GM18951 (cell line): ENCODE results near the gene GPC6.

Experiments
- POLR2A ChIP-seq: IDR thresholded peaks from 4 replicates; pipeline ENCODE4 v1.6.1; 2011; ENCODE audit warnings: mild to moderate bottlenecking; ENCODE audit not compliant: insufficient read length, insufficient read depth; ENCODE audit errors: extremely low read depth
- in situ Hi-C: fragments of 300-500 bp; cut with MboI; formaldehyde crosslinking; loops from one replicate; pipeline ENCODE4 v1.12.0; 2022; ENCODE audit warnings: low sequenced_read_pairs, mixed read lengths, inconsistent platforms; ENCODE audit not compliant: unreplicated experiment

GPC6 gene

DNA sequence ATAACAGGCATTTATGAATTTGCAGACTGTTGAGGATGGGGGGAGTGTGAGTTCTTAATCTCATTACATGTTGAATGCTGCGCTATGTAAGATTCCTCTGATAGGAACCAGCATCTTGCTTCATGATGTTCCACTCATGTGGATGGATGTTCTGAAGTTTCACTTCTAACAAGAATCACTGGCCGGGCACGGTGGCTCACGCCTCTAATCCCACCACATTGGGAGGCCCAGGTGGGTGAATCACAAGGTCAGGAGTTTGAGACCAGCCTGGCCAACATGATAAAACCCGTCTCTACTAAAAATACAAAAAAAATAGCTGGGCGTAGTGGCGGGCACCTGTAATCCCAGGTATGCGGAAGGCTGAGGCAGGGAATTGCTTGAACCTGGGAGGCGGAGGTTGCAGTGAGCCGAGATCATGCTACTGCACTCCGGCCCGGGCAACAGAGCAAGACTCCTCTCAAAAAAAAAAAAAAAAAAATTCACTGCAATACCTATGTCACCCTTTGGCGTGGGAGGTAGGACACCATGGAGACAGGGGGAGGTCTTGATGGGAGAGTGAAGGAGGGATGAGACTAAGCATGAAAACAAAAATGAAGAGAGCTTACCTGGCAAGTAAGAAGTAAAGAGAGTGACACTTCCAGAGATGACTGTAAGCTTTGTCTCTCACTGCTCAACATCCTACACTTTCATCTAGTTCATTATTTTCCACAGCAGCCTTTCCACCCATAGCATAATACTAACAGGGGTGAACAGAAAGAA lies 1119.8 kb downstream of the GPC6 start:
- no peak for TF ChIP-seq POLR2A
- in situ Hi-C loops = no loop called here

DNA sequence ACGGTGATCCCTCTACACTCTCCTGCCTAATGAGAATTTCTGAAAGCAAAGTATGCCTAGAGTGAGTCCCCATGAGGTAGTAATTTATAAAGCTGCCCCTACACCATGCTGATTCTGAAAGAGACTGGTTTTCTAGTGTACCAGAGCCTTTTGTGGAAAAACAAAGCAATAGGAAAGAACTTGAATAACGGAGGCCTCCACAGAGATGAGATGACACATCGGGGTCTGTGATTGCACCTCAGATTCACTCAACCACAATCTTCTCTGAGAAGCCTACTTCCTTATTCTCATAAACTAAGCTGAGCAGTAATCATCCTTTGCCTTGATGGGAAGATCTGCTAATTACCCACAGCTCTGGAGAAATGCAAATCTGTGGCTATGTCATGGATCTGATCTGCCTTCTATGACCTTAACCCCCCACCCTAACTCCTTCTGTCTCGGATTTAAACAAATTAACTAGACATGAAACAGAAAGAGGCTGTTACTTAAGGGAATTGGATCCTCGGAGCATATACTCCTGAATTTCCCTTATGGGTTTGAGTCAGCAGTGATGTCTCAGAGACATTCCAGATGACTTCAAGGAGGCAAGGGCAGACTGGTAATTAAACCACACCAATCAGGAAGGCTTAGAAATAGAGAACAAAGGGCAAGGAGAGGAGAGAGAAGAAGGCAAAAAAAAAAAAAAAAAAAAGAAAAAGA lies 1124.8 kb downstream of the GPC6 start:
- TF ChIP-seq POLR2A = no peak
- in situ Hi-C loops = no loop called here

DNA sequence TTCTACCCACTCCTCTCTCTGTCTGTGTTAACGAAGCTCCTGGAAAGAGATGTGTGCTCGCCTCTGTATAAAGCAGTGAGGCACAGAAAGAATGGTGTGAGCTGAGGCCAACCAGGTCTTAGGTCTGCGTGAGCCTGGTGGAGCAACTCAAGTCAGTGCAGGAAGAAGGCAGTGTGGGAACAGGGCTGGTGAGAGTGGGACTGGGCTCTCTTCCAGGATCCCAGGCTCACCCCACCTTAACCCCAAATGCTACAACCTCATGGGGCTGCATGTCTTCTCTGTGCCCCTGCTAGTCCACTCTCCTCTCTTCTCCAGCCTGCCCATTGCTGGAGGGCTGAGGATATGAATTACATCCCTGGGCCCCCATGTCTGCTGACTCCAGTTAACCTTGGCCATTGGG lies 1125.5 kb downstream of the GPC6 start:
- TF ChIP-seq POLR2A = no peak
- in situ Hi-C loops = no loop called here

DNA sequence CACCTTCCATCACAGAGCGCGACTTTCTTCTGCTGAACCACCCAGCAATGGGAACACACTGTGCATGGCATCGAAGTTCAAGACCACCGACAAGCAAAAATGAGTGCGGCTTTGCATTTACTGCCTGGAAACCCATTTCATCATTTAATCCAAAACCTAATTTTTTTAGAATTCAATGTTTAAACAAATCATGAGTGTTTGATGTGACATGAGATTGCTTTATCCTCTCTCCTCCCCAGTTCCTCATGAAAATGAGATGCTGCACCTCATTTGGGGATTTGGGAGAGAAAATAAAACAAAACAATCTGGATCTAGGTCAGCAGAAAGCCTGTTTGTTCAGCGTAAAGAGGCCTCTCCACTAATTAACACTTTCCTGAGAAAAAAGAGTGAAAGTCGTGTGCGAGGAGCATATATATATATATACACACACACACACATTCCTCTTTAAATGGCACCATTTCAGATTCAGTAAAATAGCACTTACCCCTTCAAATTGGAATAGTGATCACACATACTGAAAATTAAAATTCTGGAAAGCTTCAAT lies 1126.6 kb downstream of the GPC6 start:
- TF ChIP-seq POLR2A = no peak
- in situ Hi-C loops = no loop called here

DNA sequence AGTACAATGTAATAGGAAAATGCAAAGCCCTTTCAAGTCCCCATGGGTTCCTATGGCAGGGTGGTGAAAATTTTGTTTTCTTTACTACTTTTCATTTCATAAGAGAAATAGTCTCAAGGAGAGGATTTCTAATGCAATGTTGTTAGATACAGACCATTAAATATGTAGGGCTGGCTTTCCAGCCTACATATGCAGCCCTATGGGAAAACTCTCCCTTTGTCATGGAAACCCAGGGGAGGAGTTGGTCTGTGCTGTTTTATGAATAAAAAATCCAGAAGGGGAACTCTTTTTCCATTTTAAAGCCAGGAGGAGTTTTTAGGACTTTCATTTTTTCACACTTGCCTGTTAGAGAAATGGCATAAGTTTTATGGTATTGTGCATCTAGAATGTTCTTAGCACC lies 1133.3 kb downstream of the GPC6 start:
- in situ Hi-C loops = no loop called here
- TF ChIP-seq POLR2A = no peak

DNA sequence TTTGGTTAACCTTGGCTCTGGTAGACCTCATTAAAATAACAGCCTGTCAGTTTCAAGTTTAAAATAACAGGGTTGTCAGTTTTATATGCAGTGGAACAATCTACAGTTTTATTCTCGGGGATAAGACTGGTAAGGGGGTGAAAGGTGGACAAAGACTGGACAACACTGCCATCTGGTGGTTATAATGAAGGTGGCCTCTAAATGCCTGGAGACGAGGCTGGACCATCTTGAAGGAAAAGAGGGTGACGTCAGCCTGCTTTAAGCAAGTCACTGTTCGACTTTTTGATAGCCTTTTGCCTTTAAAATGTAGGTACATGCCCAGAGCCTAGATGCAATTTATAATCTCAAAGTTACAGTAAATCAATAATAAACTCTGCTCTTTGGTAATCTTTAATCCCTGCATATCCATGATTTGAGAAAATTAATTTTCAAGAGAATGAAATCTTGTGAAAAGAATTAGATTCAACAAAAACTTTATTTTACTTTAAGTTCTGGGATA lies 1135.9 kb downstream of the GPC6 start:
- in situ Hi-C loops = no loop called here
- TF ChIP-seq POLR2A = no peak

DNA sequence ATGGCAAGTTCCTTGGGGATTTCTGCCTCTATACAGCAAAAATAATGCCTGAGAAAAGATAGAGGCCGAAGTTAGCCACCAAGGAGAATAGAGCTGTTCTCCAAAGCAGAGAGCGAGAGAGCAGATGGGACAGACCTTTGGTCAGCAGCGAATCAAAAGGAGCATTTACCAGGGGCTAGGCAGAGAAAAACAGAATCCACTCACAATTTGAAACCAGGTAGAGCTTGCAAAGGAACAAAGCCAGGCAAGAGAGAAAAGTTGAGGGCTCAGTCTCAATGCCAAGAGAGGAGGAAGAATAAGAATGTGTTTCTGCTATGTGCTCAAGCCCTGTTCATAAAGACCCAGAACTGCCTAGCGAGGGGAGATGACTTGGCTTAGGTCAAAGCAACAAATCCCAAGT lies 1140.1 kb downstream of the GPC6 start:
- in situ Hi-C loops = no loop called here
- TF ChIP-seq POLR2A = no peak

DNA sequence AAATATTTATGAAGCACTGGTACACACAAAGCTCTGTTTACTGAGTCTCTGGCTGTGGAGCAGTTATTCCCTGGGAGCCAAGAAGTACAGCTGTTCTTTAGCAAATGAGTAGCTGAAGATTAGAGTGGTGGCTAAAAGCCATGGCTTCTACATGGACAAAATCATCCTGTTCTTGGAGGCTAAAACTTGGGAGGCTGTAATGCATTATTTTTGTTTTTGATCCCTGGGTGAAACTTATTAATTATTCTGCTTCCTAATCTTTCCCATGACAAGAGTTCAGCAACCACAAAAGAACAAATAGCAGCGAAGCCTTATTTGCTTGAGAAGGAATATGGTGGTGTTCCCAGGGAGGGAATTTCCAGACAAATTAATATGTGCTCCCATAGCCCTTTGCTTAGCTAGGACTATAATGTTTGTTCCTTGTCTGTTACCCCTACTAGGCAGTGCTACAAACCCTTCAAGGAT lies 1143.4 kb downstream of the GPC6 start:
- in situ Hi-C loops = no loop called here
- no peak for TF ChIP-seq POLR2A

GRCh38 chr13:94371855-94372254 lies 1145.2 kb downstream of the GPC6 start:
- no peak for TF ChIP-seq POLR2A
- in situ Hi-C loops = no loop called here

- in situ Hi-C loops = no loop called here
- TF ChIP-seq POLR2A = no peak
Measured at GRCh38 chr13:94382517-94382916, 1155.9 kb downstream of the GPC6 start.

DNA sequence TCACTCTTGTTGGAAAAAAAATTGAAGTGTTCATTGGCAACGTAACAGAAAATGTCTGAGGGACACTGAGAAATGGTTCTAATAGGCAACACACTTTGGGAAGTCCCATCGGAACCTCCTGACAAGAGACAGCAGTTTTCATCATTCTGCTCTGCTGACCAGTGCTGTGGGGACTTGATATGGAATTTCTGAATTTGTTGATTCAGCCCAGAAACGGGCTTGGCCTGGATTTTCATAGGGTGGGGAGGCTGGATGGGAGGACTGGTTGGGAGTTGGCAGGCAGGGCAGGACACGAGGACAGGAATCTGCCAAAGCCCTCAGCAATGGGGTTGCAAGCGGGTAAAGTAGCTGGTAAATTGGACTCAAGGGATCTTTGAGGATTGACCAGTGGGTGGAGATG lies 1156.4 kb downstream of the GPC6 start:
- in situ Hi-C loops = no loop called here
- no peak for TF ChIP-seq POLR2A

DNA sequence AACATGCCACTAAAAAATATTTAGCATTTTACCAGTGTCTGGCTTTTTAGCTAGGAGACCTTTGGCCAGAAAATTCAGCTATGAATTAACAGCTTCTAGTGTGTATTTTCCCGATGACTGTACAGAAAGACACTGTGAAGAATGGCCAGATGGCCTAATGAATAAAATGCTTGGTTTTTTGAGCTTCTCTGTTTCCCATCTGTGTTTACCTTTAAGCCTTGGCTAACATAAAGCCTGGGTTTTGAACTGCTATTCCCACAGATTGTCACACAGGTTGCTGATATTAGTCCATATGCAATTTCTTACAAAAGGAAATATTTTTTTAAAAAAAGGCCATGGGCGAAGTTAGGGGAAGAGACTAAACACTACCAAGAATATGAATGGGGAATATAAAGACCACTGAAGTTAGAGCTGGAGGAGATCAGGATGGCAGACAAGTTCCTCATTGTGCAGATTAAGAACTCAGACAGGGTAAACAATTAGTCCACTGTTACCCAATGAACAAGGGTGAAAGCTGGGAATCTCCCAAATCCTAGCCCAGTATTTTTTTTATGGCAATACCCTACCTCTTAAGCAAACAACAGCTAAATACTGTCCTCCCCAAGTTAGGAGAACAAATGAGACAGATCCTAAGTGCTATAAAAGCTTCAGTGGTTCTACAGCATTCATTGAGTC lies 1157.8 kb downstream of the GPC6 start:
- TF ChIP-seq POLR2A = no peak
- in situ Hi-C loops = no loop called here

DNA sequence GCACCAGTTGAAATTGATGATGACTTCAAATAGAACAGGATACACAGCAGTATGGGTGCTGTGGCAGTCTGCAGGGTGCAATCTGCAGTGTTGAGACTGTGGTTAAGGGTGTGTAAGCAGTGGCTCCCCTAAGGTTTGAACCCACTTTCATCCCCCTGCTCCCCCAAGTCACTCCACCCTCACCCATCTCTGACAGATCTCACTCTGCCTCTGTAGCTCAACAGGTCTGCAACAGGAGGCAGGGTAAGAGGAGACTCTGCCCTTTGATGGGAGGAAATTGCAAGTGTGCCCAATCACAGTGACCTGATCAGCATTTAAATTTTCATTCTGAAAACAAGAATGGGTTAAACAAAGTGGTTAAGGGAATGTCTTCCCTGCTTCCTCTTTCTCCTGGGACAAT lies 1160.4 kb downstream of the GPC6 start:
- no peak for TF ChIP-seq POLR2A
- in situ Hi-C loops = no loop called here
